ENCODE data around the gene HADHA. TPM values are rescaled to one million over a fixed set of nuclear protein-coding genes. Genes with fewer than 3 reads are reported as not detected.

Gene HADHA
- total RNA-seq, 1 donor, result 135 TPM

GRCh38 chr2:26216587-26216986 lies 27.8 kb downstream of the HADHA start:
- no peak overlapping the region for H3K4me3 ChIP-seq (ENCODE audit: low read depth, low read length)
- no peak for TF ChIP-seq CTCF (IDR thresholded peaks at IDR 0.05; ENCODE audit: insufficient read depth, low read length)
- no peak for DNase-seq (ENCODE audit: low read depth)

- no peak for TF ChIP-seq CTCF (IDR thresholded peaks at IDR 0.05; ENCODE audit: insufficient read depth, low read length)
- no peak overlapping the region for H3K4me3 ChIP-seq (ENCODE audit: low read depth, low read length)
- DNase-seq (ENCODE audit: low read depth), result no peak
These were observed 28.6 kb downstream of the HADHA start for GRCh38 chr2:26215833-26216232.

- DNase-seq (ENCODE audit: low read depth), result no peak
- TF ChIP-seq CTCF (IDR thresholded peaks at IDR 0.05; ENCODE audit: insufficient read depth, low read length), result no peak
These were observed 29.7 kb downstream of the HADHA start for GRCh38 chr2:26214759-26215158.

GRCh38 chr2:26212011-26212410 lies 32.4 kb downstream of the HADHA start:
- no peak for DNase-seq (ENCODE audit: low read depth)
- no peak overlapping the region for H3K4me3 ChIP-seq (ENCODE audit: low read depth, low read length)
- TF ChIP-seq CTCF (IDR thresholded peaks at IDR 0.05; ENCODE audit: insufficient read depth, low read length), result no peak

More at GRCh38 chr2:26214759-26215158, 29.7 kb downstream of the HADHA start:
- H3K4me3 ChIP-seq (ENCODE audit: low read depth, low read length), result no peak overlapping the region

- TF ChIP-seq CTCF (IDR thresholded peaks at IDR 0.05; ENCODE audit: insufficient read depth, low read length), result no peak
- H3K4me3 ChIP-seq (ENCODE audit: low read depth, low read length), result no peak overlapping the region
- DNase-seq (ENCODE audit: low read depth), result no peak
These were observed 40.5 kb downstream of the HADHA start for GRCh38 chr2:26203906-26204305.

- DNase-seq (ENCODE audit: low read depth), result no peak
- H3K4me3 ChIP-seq (ENCODE audit: low read depth, low read length), result no peak overlapping the region
- no peak for TF ChIP-seq CTCF (IDR thresholded peaks at IDR 0.05; ENCODE audit: insufficient read depth, low read length)
These were observed 41.4 kb downstream of the HADHA start for GRCh38 chr2:26202981-26203490.

- DNase-seq (ENCODE audit: low read depth), result no peak
- no peak overlapping the region for H3K4me3 ChIP-seq (ENCODE audit: low read depth, low read length)
- TF ChIP-seq CTCF (IDR thresholded peaks at IDR 0.05; ENCODE audit: insufficient read depth, low read length), result no peak
These were observed 46.9 kb downstream of the HADHA start for GRCh38 chr2:26197516-26197915.

All from fibroblast of the aortic adventitia (primary cell).